Activated T-helper 2 cell treated with anti-CD3 and anti-CD28 coated beads, Interferon-gamma antibody, Interleukin-2, Interleukin-4, amounts not matched to agents 10 μg/mL and 5 μg/mL and 100 μg/mL, durations not matched to agents 14 hours and 24 hours and 36 hours (primary cell): ENCODE data around the gene CNTRL. TPM values are rescaled to one million over a fixed set of nuclear protein-coding genes. Genes with fewer than 3 reads are reported as not detected.

Experiments used
- DNase-seq: peaks from one replicate; pipeline ENCODE4 v3.0.0; 2021; ENCODE audit warnings: low spot score
- H3K27ac Mint-ChIP-seq: one replicate; pipeline ENCODE4 v1.8.0; 2021; ENCODE audit warnings: mixed read lengths
- H3K27me3 Mint-ChIP-seq: one replicate; pipeline ENCODE4 v1.8.0; 2021; ENCODE audit warnings: low read depth, mixed read lengths
- H3K36me3 Mint-ChIP-seq: one replicate; pipeline ENCODE4 v1.8.0; 2021; ENCODE audit warnings: low read depth, mixed read lengths
- H3K4me1 Mint-ChIP-seq: one replicate; pipeline ENCODE4 v1.8.0; 2021; ENCODE audit warnings: low read depth, mixed read lengths
- H3K4me3 Mint-ChIP-seq: one replicate; pipeline ENCODE4 v1.8.0; 2021; ENCODE audit warnings: low read depth, mild to moderate bottlenecking, moderate library complexity, mixed read lengths
- H3K9me3 Mint-ChIP-seq: one replicate; pipeline ENCODE4 v1.8.0; 2021; ENCODE audit warnings: mixed read lengths
- intact Hi-C: fragments of 100-400 bp; cut with micrococcal nuclease; formaldehyde crosslinking; loops from one replicate; pipeline ENCODE4 v1.15.1; 2023
- total RNA-seq: library from RNA; stranded (reverse); gene quantifications from 2 replicates; pipeline ENCODE4 v1.2.3, GENCODE V29; 2022

Gene CNTRL
- total RNA-seq, 1 donor from 2014 or later: 68.4 TPM

GRCh38 chr9:121050128-121050988, 24.4 kb upstream of the CNTRL start, which contains the start of gene C5:
C5 (minus strand) TSS chr9:121050275; CDS start chr9:121050246, 29 bp downstream.
- H3K4me1 Mint-ChIP-seq: no peaks in the 10 kb centered on the region
- no peak within 1 kb of the TSS for H3K4me3 Mint-ChIP-seq
- intact Hi-C loops: no loop called here
- no peaks in the 10 kb centered on the region for H3K9me3 Mint-ChIP-seq
- peaks cover 8% of the 10 kb centered on the region for H3K27me3 Mint-ChIP-seq
- no peaks in the 10 kb centered on the region for H3K36me3 Mint-ChIP-seq
- H3K27ac Mint-ChIP-seq: no peak within 1 kb of the TSS
- no peak for DNase-seq

- H3K4me3 Mint-ChIP-seq: no peak overlapping the region
- no peaks in the 10 kb centered on the region for H3K9me3 Mint-ChIP-seq
- intact Hi-C loops: no loop called here
Measured at GRCh38 chr9:121053544-121053943, 21.2 kb upstream of the CNTRL start.

GRCh38 chr9:121055642-121056143, 19.1 kb upstream of the CNTRL start:
- H3K27me3 Mint-ChIP-seq: peaks cover 2% of the 10 kb centered on the region
- H3K9me3 Mint-ChIP-seq: no peaks in the 10 kb centered on the region
- DNase-seq: no peak
- H3K36me3 Mint-ChIP-seq: peaks cover 5% of the 10 kb centered on the region
- no peaks in the 10 kb centered on the region for H3K4me1 Mint-ChIP-seq
- no peak overlapping the region for H3K27ac Mint-ChIP-seq
- intact Hi-C loops: no loop called here
- H3K4me3 Mint-ChIP-seq: no peak overlapping the region

More at GRCh38 chr9:121053544-121053943, 21.2 kb upstream of the CNTRL start:
- no peak for DNase-seq
- H3K27ac Mint-ChIP-seq: no peak overlapping the region
- no peaks in the 10 kb centered on the region for H3K4me1 Mint-ChIP-seq
- H3K27me3 Mint-ChIP-seq: peaks cover 6% of the 10 kb centered on the region
- peaks cover 5% of the 10 kb centered on the region for H3K36me3 Mint-ChIP-seq

GRCh38 chr9:121057821-121058220, 16.9 kb upstream of the CNTRL start:
- H3K36me3 Mint-ChIP-seq: peaks cover 5% of the 10 kb centered on the region
- no peak overlapping the region for H3K4me3 Mint-ChIP-seq
- H3K4me1 Mint-ChIP-seq: peaks cover 9% of the 10 kb centered on the region
- no peak for DNase-seq
- H3K27me3 Mint-ChIP-seq: peaks cover 2% of the 10 kb centered on the region
- H3K27ac Mint-ChIP-seq: no peak overlapping the region
- intact Hi-C loops: no loop called here
- no peaks in the 10 kb centered on the region for H3K9me3 Mint-ChIP-seq

GRCh38 chr9:121059513-121059912, 15.2 kb upstream of the CNTRL start:
- Mint-ChIP-seq H3K9me3 (no peaks in the 10 kb centered on the region), H3K36me3 (peaks cover 5% of the 10 kb centered on the region), H3K4me1 (peaks cover 15% of the 10 kb centered on the region), H3K4me3 (no peak overlapping the region), H3K27me3 (peaks cover 2% of the 10 kb centered on the region), H3K27ac (no peak overlapping the region)
- intact Hi-C loops: no loop called here
- DNase-seq: no peak

GRCh38 chr9:121059998-121060636, 14.6 kb upstream of the CNTRL start:
- H3K36me3 Mint-ChIP-seq: peaks cover 5% of the 10 kb centered on the region
- H3K4me1 Mint-ChIP-seq: peaks cover 15% of the 10 kb centered on the region
- no peak overlapping the region for H3K4me3 Mint-ChIP-seq
- peaks cover 2% of the 10 kb centered on the region for H3K27me3 Mint-ChIP-seq
- no peaks in the 10 kb centered on the region for H3K9me3 Mint-ChIP-seq
- DNase-seq: no peak
- no peak overlapping the region for H3K27ac Mint-ChIP-seq
- intact Hi-C loops: loop anchor here (1.0 to 10.0 kb wide), 2 partner anchors 304 to 445 kb away; no protein-coding TSS in a partner anchor

GRCh38 chr9:121066850-121067249, 7.9 kb upstream of the CNTRL start:
- H3K36me3 Mint-ChIP-seq: peaks cover 19% of the 10 kb centered on the region
- intact Hi-C loops: loop anchor here (10.0 kb wide), 1 partner anchor 452 kb away; no protein-coding TSS in a partner anchor
- no peak overlapping the region for H3K27ac Mint-ChIP-seq
- peaks cover 24% of the 10 kb centered on the region for H3K9me3 Mint-ChIP-seq
- no peak for DNase-seq
- H3K4me1 Mint-ChIP-seq: peaks cover 23% of the 10 kb centered on the region
- no peaks in the 10 kb centered on the region for H3K27me3 Mint-ChIP-seq
- H3K4me3 Mint-ChIP-seq: no peak overlapping the region

- H3K36me3 Mint-ChIP-seq: peaks cover 19% of the 10 kb centered on the region
- H3K4me1 Mint-ChIP-seq: peaks cover 22% of the 10 kb centered on the region
- H3K9me3 Mint-ChIP-seq: peaks cover 24% of the 10 kb centered on the region
- H3K4me3 Mint-ChIP-seq: no peak overlapping the region
- peak overlapping the region; percentile 49 for H3K27ac Mint-ChIP-seq
- DNase-seq: no peak
- H3K27me3 Mint-ChIP-seq: no peaks in the 10 kb centered on the region
- intact Hi-C loops: loop anchor here (10.0 kb wide), 1 partner anchor 453 kb away; no protein-coding TSS in a partner anchor
Measured at GRCh38 chr9:121067640-121068039, 7.1 kb upstream of the CNTRL start.

- Mint-ChIP-seq H3K27ac (no peak overlapping the region), H3K4me1 (peaks cover 25% of the 10 kb centered on the region), H3K4me3 (no peak overlapping the region), H3K36me3 (peaks cover 19% of the 10 kb centered on the region), H3K9me3 (peaks cover 24% of the 10 kb centered on the region), H3K27me3 (no peaks in the 10 kb centered on the region)
- intact Hi-C loops: loop anchor here (10.0 kb wide), 1 partner anchor 455 kb away; no protein-coding TSS in a partner anchor
- DNase-seq: no peak
Measured at GRCh38 chr9:121069396-121069795, 5.4 kb upstream of the CNTRL start.

- intact Hi-C loops: loop anchor here (5.0 kb wide), 1 partner anchor 314 kb away; no protein-coding TSS in a partner anchor
- H3K4me1 Mint-ChIP-seq: peaks cover 33% of the 10 kb centered on the region
- peaks cover 21% of the 10 kb centered on the region for H3K36me3 Mint-ChIP-seq
- no peaks in the 10 kb centered on the region for H3K27me3 Mint-ChIP-seq
- peaks cover 24% of the 10 kb centered on the region for H3K9me3 Mint-ChIP-seq
- H3K27ac Mint-ChIP-seq: peak overlapping the region; percentile 84
- peak overlapping the region; percentile 76 for H3K4me3 Mint-ChIP-seq
- DNase-seq: no peak
Measured at GRCh38 chr9:121071370-121071755, 3.4 kb upstream of the CNTRL start.

- DNase-seq: no peak
- intact Hi-C loops: loop anchor here (1.0 to 5.0 kb wide), 2 partner anchors 91 to 315 kb away; no protein-coding TSS in a partner anchor
- Mint-ChIP-seq H3K4me1 (peaks cover 38% of the 10 kb centered on the region), H3K9me3 (peaks cover 24% of the 10 kb centered on the region), H3K36me3 (peaks cover 26% of the 10 kb centered on the region), H3K4me3 (peak overlapping the region; percentile 76), H3K27me3 (no peaks in the 10 kb centered on the region), H3K27ac (peak overlapping the region; percentile 84)
Measured at GRCh38 chr9:121071756-121072421, 2.9 kb upstream of the CNTRL start.

GRCh38 chr9:121073038-121073437, 1.7 kb upstream of the CNTRL start:
- Mint-ChIP-seq H3K9me3 (peaks cover 18% of the 10 kb centered on the region), H3K4me3 (peak overlapping the region; percentile 45), H3K36me3 (peaks cover 21% of the 10 kb centered on the region), H3K27me3 (no peaks in the 10 kb centered on the region), H3K4me1 (peaks cover 42% of the 10 kb centered on the region), H3K27ac (peak overlapping the region; percentile 98)
- intact Hi-C loops: loop anchor here (5.0 kb wide), 1 partner anchor 316 kb away; no protein-coding TSS in a partner anchor
- no peak for DNase-seq
